GM19238 (cell line): ENCODE data around the gene OR2AE1.
"Not testable (repeated sequence)": the region's sequence is repeated elsewhere in the genome, so short reads cannot be mapped to it uniquely, and the experiment has no call there.

ENCODE experiments used
- DNase-seq: peaks from one replicate; pipeline ENCODE4 v3.0.0; 2011; ENCODE audit warnings: low spot score; ENCODE audit not compliant: insufficient read length

OR2AE1 gene, protein sequence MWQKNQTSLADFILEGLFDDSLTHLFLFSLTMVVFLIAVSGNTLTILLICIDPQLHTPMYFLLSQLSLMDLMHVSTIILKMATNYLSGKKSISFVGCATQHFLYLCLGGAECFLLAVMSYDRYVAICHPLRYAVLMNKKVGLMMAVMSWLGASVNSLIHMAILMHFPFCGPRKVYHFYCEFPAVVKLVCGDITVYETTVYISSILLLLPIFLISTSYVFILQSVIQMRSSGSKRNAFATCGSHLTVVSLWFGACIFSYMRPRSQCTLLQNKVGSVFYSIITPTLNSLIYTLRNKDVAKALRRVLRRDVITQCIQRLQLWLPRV

DNA sequence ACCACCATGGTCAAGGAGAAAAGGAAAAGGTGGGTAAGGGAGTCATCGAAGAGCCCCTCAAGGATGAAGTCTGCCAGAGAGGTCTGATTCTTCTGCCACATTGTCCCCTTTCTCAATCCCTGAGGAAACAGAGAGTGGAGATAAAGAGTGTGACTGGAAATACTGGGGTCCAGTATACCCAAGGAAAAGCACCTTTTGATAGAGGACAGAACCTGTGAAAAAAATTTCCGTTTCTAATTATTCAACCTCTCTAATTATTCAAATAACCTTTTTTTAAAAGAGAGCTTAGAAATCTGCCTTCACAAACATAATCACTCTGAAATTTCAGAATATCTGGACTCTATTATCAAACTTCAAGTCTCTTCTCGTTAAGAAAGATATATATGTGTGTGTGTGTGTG is at the start of gene OR2AE1:
Gene OR2AE1 (minus strand): TSS at position 101 of the 400 bp plus-strand sequence. CDS start 0 bp downstream, at position 101.
- DNase-seq: no peak

- DNase-seq: no peak
Measured at GRCh38 chr7:99926321-99926720, 49.5 kb upstream of the OR2AE1 start.

DNA sequence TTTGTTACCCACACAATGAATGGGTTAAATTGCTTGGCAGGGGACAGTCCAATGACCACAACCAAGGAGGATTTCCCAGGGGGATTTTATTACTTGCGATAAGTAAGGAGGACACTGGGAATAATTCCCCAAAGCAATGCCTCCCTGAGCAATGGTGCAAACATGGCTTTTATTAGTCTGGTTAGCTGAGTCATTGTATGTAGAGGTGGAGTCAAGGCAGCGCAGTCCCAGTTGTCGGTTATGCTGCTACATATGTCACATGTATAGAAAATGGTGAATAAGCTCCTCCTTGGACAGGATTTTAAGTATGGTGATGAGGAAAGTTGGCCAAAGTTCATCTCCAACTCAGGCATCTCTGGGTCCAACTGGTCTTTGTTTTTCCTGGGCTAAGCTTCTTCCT is 46.4 kb upstream of the OR2AE1 start:
- DNase-seq: no peak

GRCh38 chr7:99920149-99920548 is 43.3 kb upstream of the OR2AE1 start:
- no peak for DNase-seq

DNA sequence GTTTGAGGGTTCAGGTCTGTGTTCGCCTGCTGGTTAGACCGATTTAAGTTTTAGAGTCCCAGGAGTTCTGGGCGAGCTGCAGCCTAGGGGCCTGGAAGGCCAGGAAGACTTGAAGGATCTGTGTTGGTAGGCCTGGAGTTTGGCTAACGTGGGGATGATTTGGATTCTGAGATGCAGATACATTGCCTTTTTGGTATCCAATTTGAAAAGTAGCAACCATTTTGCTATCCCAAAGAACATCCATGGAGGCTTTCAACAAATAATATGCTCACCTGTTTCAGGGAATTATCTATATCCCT is 42.9 kb upstream of the OR2AE1 start:
- no peak for DNase-seq

- peak; percentile 95 for DNase-seq
Measured at GRCh38 chr7:99918959-99919813, 42.4 kb upstream of the OR2AE1 start, which contains the start of gene TRIM4. Gene TRIM4, minus strand, starts transcription at chr7:99919530. Its CDS starts 129 bp downstream, at chr7:99919401.

DNA sequence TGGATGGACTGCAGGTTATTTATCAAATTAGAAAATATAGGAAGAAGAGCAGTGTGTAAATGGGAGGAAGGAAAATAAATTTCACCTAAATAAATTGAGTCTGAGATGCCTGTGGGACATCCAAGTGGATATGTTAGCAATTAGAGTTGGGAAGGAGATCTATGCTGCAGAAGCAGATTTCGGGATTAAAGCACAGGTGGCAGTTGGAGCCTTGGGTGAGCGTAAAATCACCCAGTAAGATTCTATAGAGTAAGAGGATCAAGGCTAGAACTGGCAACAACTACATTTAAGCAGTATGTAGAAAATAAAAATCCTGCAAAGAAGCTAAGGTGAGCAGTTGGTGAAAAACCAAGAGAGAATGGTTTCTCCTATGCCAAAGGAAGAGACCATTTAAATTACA is 34.1 kb upstream of the OR2AE1 start:
- no peak for DNase-seq

DNA sequence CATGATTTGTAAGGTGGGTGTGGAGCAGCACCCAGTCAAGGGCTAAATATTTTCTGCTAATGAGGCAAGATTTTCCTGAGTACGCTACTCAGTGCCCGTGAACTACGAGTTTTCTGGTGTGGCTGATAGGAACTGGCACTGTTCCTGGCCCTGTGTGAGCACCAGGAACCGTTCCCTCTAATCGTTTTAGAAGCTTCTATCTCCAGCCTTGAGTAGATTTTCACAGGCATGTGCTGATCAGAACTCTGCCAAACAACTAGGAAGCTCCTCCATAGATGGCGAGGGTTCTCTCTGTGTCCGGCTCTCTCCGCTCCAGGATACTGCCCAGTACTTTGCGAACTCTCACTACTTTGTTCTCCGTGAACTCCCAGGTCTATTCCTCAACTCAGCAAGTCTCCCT is 24.7 kb upstream of the OR2AE1 start:
- no peak for DNase-seq

GRCh38 chr7:99899830-99900519 is 23.1 kb upstream of the OR2AE1 start:
- DNase-seq: no peak

GRCh38 chr7:99898836-99899235 is 22.0 kb upstream of the OR2AE1 start:
- DNase-seq: no peak

- no peak for DNase-seq
Measured at GRCh38 chr7:99898023-99898357, 21.2 kb upstream of the OR2AE1 start.

DNA sequence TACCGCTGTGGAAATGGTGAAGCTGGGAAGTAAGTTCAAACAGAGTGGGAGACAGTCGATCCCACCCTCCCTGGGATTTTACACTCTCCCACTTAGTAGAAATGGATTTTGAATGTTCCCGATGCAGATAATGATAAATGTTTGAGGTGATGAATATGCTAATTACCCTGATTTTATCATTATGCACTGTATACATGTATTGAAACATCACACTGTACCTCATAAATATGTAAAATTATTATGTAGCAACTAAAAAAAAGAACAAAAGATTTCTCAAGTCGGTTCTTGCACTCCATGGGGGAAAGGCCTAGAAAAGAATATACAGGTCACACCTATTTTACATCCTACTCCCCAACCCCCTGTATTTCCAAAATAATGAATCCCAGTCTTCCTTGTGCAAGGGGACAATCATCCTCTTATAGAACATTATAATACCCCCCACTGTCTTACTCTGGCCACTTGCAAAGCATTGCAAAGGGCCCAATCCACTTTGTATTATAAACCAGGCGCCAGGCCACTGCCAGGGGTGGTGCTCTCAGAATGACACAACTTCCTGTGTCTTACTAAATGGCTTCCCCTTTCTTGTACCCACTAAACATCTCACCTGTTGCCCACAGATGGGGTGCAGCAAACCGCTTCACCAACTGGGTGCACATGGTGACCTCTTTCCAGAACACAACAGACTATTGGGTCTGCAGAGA is 20.6 kb upstream of the OR2AE1 start:
- no peak for DNase-seq

DNA sequence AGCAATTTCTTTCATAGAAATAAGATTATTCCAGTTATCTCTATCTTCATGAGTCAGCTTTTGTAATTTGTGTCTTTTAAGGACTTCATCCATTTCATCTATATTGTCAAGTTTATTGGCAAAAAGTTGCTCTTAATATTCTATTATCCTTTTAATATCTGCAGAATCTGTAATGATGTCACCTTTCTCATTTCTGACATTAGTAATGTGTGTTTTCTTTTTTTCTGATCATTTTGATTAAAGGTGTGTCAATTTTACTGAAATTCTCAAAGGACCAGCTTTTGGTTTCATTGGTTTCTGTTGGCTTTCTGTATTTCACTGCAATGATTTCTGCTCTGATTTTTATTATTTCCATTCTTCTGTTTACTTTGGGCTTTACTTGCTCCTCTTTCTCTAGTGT is 17.9 kb upstream of the OR2AE1 start:
- no peak for DNase-seq

DNA sequence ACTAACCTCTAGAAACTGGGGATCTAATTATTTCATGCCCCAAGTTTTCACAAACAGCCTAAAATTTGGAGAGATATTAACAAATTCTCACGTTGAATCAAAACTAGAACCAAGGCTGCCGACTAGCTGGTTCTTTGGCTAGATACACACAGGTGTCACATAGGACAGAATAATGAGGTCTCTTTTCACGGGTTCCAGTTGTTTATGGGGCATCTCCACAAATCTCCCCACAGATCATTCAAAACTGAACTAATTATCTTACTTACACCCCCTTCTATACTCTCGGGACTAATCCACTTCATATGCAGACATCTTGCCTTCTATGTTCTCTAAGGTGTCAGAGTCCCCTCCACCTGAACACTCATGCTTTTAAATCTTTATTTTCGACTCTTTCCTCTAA is 16.4 kb upstream of the OR2AE1 start:
- DNase-seq: no peak

DNA sequence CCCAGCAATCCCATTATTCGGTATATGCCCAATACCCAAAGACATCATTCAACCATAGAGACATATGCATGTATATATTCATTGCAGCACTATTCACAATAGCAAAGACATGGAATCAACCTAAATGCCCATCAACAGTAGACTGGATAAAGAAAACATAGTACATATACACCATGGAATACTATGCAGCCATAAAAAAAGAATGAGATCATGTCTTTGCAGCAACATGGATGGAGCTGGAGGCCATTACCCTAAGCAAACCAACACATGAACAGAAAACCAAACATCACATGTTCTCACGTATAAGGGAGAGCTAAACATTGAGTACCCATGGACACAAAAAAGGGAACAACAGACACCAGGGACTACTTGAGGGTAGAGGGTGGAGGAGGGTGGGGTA is 13.5 kb upstream of the OR2AE1 start:
- DNase-seq: not testable (repeated sequence)

- DNase-seq: not testable (repeated sequence)
Measured at GRCh38 chr7:99888366-99888765, 11.5 kb upstream of the OR2AE1 start.

DNA sequence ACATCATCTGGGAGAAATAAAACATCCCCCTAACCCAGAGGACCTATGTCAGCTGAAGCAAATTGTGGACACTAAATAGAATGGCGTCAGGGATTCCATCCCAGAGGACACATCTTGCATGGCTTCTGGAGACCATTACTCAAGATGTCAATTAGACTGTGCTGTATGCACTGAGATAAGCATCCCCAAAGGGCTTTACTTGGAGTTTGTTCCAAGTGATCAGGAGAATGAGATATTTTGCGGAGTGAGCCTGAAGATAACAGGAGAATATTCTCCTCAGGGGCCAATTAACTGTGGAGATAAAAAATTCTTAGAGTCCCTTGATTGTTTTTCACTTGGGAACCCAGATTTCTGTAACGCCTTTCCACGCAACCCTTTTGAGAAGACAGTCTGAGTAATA is 4.5 kb upstream of the OR2AE1 start:
- DNase-seq: no peak

GRCh38 chr7:99876491-99876890 is 342 bp downstream of the OR2AE1 start:
- no peak for DNase-seq

- DNase-seq: no peak
Measured at GRCh38 chr7:99868246-99868645, 8.6 kb downstream of the OR2AE1 start.

DNA sequence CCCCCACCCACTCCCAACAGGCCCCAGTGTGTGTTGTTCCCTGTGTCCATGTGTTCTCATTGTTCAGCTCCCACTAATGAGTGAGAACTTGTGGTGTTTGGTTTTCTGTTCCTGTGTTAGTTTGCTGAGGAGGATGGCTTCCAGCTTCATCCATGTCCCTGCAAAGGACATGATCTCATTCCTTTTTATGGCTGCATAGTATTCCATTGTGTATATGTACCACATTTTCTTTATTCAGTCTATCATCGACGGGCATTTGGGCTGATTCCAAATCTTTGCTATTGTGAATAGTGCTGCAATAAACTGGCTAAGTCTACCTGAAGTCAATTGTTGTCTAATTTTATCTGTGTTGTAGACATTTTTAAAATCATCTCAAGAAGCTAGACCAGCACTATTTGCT is 9.4 kb downstream of the OR2AE1 start:
- not testable (repeated sequence) for DNase-seq

- DNase-seq: no peak
Measured at GRCh38 chr7:99863847-99864440, 12.9 kb downstream of the OR2AE1 start.
